Measurements from ENCODE around the gene CYTH2.
A peak's percentile ranks its signal among the peaks of the same experiment; 100 is the strongest.

The CYTH2 gene

DNA sequence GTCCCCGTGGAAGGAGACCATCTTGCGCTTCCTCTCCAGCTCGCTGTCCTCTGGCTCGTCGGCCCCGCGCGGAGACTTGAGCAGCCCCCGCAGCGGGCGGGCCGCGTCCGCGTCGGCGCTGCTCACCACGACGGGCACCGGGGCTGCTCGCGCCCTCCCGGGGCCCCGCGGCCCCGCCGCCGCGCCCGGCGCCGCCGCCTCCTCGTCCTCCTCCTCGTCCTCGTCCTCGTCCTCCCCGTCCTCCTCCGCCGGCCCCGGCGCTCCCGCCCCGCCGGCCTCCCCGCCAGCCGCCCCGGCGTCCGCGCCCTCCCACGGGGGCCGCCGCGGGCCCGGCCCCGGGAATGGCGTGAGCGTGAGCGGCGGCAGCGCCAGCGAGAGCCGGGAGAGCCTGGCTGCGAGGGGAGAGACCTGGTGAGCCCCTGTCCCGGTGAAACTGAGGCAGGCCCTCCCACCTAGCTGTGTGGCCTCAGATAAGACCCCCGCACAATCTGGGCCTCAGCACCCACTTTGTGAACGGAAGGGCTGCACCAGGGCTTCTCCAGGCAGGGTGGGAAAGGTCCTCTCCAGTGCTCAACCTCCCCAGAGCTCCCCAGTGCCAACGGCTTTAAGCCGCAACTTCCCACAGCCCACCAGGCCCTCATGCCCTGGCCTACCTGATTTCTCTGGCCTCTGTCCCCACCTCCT lies 24.7 kb downstream of the CYTH2 start:
- DNase-seq (ENCODE audit: low read depth in 2 of 2) = no peak

DNA sequence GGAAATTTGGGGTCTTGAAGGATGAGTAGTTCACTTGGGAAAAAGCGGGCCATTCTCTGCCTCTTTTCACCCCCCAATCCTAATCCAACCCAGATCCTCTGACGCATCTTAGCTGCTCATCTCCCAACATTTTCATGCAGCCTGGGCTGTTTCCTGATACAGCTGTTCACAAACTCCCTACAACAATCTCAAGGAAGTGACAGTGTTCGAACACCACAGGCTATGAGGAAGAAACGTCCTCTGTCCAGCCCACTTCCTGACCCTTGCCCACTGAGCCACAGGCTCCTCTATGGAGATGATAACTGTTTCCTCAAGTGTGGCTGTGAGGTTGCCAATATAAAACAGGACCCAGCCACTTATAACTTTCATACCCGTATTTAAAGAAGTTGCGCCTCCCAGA lies 26.2 kb downstream of the CYTH2 start:
- no peak for DNase-seq (ENCODE audit: low read depth in 2 of 2)

DNA sequence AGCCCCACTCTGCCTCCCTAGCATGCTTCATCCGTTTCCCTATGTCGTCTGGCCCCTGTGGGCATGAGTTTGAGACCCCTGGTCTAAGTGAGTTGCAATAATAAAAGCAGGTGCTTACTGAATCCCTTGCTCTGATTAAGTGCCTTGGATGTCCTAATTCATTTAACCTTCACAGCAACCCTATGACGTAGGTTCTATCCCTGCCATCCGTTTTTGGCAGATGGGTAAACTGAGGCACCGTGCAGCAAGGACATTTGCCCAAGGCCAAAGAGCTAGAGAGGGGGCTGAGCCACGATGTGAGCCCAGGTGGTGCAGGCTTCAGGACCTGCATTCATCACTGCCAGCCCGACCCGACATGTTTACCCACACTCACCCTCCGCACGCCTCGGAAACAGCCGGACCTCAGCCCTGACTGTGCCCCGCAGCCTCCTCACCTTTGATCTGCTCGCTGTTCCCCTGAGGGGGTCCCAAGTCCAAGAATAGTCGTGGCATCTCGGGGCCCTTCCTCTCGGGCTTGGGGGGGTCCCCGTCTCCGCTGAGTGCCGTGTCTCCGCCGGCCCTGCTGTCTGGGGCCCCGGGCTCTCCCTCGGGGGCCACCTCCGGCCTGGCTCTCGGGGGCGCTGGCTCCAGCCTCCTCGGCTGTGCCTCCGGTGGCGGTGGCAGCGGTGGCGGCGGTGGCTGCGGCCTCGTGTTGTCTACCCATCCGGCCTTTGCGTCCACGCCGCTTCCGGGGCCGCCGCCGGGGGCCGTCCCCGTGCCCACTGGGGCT lies 28.0 kb downstream of the CYTH2 start:
- no peak for DNase-seq (ENCODE audit: low read depth in 2 of 2)

DNA sequence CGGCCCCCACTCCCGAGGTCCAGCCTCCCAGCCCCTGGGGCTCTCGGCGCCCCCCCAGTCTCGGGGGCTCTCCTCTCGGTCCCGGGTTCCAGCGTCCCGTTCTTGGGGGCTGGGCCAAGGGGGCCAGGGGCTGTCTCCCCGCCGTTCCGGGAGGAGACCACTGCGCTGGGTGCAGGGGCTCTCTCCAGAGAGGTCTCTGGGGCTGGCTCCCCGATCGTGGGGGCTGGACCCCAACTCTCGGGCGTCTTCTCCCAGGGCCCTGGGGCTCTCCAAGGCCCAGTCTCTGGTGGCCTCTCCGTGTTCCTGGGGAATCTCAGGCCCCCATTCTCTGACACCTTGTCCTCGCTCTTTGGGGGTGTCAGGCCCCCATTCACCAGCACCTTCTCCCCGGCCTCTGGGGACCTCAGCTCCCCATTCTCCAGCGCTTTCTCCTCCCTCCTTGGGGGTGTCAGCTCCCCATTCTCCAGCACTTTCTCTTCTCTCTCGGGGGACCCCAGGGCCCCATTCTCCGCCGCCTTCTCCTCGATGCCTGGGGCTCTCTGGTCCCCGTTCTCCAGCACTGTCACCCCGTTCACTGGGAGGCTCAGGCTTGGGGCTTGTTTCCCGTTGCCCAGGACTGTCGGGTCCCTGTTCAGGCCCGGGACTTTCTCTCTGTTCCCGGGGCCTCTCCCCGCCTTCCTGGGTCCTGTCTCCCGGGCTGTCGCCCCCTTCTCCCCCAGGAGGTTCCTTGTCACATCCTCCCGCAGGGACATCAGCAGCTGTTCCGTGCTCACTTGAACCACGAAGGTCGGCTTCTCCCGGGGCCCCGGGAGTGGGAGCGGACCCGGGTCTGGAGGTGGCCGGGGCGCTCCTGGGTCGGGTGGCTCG lies 28.8 kb downstream of the CYTH2 start:
- no peak for DNase-seq (ENCODE audit: low read depth in 2 of 2)

DNA sequence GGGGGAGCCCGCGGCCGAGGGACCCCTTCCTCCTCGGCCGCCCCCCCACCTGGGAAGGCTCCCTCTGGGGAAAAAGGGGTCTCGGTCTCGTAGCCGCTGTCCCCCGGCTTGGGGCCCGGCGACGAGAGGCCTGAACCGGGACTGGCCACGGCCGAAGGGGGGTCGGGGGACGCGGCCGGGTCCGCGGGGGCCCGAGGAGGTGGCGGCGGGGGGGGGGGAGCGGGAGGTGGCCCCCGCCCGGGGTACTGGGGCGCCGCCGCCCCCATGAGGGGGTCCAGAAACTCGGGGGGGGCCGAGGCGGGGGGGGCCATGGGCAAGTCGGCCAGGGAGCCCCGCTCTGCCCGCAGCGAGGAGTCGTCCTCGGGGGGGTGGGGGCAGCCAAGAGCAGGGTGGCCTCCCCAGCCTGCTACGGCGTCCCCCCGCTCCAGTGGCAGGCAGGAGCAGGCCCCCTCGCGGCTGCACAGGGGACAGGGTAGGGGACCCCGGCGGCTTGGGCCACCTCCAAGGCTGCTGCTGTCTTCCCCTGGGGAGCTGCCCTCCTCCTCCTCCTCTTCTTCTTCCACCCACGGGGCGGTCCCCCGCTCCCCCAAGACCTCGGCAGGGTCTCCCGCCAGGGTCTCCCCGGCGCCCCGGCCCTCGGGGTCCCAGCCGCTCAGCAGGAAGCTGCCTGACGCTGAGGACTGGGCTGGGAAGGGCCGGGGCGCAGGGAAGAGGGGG lies 29.6 kb downstream of the CYTH2 start:
- no peak for DNase-seq (ENCODE audit: low read depth in 2 of 2)

DNA sequence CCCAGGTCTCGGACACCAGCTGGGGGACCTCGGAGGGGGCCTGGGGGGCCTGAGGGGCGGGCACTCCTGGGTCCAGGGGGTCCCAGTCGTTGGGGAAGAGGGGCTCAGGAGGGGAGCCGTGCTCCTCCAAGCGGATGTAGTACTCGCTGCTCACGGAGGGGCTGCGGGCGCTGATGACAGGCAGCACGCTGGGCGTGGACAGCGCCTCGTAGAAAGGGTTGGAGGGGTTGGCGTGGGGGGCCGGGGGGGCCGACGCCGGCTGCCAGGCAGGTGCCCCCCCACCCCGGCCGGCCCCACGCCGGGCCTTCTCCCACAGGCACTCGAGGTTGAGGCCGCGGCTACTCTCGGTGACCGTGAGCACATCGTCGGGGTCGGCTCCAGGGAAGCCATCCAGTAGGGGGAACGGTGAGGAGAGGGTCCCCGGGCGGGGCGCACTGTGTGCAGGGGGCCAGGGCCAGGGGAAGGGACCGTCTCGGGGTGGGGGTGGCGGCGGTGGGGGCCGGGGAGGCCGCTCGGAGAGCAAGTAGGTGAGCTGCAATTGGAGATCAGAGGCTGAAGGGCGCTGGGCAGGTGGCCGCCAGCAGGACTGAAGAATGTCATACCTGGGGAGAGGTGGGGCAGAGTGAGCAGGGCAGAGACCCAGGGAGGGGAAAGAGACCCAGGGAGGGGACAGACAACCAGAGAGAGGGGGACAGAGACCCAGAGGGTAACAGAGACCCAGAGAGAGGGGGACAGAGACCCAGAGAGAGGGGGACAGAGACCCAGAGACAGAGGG lies 30.3 kb downstream of the CYTH2 start:
- DNase-seq (ENCODE audit: low read depth in 2 of 2) = no peak

DNA sequence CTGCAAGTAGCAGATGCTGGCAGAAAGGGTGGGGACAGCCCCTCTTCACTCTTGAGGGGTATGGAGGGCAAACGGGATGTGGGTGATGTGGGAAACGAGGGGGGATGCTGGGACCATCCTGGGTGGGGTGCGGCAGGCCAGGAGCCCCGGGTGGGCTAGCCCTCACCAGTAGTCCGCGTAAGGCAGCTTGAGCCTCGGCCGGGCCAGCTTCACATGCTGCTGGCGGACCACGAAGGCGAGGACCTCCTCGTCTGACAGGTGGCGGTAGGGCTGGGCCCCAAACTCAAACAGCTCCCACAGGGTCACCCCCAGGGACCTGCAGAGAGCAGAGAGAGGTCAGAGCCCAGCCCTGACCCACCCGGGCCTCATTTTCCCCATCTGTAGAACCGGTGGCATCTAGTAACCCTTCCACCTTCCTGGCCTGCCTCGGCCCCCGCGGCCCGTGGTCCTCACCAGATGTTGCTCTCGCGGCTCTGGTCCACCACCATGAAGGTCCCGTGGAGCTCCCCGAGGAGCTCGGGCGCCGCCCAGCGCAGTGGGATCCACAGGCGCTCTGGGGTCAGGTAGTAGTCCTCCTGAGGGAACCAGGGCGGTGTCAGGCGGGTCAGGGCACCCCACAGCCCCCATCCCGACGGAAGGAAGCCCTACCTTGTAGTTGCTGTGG lies 31.8 kb downstream of the CYTH2 start:
- DNase-seq (ENCODE audit: low read depth in 2 of 2) = no peak

DNA sequence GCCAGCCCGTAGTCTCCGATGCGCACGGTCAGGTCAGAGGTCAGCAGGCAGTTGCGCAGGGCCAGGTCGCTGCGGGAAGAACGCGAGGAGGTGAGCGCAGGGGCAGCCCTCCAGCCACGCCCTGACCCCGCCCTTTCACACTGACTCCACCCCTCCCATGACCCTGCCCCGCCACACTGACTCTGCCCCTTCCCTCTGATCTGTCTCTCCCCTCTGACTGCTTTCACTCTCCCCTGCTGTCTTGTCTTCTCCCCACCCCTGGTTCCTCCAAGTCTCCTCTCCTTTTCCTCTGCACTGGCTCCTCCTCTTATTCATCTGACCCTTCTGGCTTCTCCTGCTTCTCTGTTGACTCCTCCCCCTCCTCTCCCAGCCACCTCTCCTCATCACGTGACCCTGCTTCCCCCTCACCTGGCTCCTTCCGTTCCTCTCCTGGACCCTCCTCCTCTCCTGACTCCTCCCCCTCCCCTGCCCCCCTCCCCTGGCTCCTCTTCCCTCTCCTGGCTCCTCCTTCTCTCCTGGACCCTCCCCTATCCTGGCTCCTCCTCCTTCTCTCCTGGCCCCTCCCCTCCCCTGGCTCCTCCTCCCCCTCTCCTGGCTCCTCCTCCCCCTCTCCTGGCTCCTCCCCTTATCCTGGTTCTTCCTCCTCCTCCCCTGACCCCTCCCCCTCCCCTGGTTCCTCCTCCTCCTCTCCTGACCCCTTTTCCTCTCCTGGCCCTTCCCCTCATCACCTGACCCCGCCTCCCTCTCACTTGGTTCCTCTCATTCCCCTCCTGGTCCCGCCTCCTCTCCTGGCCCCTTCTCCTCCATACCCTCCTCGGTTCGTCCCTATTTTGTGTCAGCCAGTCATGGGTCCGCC lies 32.6 kb downstream of the CYTH2 start:
- DNase-seq (ENCODE audit: low read depth in 2 of 2) = peak in 1 of 2 donors; percentile 36

DNA sequence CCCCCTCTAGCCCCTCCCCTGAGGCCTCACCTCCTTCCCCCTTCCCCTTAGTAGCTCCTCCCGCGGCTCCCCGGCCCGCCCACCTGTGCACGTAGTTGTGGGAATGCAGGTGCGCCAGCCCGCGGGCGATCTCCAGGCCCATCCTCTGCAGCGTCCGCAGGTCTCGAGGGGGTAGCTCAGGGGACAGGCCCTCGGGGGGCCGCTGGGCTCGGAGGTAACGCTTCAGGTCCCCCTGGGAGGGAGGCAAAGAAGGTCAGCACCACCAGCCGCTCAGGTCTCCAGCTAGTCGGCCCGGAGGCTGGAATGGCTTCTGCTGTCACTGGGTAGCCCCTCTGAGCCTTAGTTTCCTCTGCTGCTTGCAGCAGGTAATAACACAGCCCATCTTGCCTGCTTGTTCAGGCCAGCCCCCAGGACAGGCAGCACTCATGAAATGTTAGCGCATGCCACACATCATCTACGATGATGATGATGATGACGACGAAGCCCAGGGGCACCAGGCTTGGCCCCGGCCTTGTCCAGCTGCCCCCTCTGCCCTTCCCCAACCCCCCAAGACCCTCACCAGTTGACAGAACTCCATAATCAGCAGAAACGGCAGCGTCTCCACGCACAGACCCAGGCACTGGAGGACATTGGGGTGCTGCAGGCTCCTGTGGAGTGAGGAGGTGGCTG lies 33.3 kb downstream of the CYTH2 start:
- DNase-seq (ENCODE audit: low read depth in 2 of 2) = no peak

DNA sequence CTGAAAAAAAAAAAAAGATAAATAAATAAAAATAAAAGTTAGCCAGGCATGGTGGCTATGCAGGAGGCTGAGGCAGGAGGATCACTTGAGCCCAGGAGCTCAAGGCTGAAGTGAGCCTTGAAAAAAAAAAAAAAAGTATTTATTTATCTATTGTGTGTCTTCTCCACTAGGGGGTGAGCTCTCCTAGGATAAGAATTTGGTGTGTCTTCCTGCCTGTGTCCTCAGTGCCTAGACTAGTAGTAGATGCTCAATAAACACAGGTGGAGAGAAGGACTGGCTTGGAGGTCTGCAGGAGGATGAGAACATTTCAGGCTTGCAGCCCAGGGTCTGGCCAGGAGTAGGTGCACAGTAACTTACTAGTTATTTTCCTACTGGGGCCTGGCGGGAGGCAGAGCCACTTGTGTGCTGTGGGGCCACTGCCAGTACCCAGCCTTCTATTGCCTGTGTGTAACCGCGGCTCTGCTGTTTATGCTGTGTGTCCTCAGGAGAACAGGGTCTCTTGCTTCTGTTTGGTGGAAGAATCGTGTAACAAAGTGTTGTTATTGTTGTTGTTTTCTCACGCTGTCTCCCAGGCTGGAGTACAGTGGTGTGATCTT lies 37.1 kb downstream of the CYTH2 start:
- DNase-seq (ENCODE audit: low read depth in 2 of 2) = no peak

DNA sequence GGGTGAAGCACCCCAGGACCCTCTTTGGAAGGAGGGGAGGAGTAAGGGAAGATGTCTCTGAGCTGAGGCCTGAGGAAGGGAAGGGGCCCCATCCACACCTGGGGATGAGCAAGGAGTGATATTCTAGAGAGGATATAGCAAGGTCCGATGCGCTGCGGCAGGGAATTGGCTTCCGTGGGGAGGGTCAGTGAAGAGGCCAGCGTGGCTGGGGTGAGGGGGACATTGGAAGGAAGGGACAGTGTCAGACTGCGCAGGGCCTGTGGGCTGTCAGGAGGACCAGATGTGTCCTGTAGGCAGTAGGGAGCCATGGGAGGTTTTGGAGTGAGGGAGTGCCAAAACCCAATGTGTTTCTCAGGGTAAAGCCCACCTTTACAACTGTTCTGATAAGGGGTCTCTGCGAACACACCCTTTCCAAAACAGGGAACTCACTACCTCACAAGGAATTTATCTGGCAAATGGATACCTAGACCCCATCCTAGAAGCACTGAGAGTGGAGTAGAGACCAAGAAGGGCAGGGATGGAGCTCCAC lies 38.8 kb downstream of the CYTH2 start:
- DNase-seq (ENCODE audit: low read depth in 2 of 2) = no peak

DNA sequence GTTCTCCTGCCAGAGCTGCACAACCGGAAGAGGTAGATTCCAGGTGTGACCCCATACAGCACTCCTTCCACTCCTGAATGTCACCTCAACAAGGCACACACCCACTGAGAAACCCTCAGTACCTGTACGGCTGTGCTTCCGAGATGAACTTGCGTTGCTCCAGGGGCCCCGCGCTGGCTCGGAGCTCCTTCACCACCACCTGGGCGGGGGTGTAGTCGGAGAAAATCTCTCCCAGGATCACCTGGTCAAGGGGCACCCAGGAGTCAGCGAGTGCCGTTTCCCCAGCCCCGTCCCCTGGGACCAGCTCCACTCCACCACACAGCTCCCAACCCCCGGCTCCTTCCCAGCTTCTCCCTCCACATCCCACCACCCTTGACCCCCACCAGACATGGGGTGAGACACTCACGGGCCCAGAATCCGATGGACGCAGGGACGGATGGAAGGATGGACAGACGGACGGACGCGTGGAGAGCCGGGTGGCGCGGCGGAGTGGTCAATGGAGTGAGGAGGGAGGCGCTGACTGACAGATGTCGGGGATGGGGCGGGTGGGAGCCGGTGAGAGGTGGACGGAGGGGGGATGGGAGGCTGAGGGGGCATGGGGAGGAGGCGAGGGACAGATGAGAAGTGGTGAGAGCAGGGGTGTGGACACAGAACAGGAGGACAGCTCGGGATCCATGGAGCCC lies 39.7 kb downstream of the CYTH2 start:
- DNase-seq (ENCODE audit: low read depth in 2 of 2) = no peak

DNA sequence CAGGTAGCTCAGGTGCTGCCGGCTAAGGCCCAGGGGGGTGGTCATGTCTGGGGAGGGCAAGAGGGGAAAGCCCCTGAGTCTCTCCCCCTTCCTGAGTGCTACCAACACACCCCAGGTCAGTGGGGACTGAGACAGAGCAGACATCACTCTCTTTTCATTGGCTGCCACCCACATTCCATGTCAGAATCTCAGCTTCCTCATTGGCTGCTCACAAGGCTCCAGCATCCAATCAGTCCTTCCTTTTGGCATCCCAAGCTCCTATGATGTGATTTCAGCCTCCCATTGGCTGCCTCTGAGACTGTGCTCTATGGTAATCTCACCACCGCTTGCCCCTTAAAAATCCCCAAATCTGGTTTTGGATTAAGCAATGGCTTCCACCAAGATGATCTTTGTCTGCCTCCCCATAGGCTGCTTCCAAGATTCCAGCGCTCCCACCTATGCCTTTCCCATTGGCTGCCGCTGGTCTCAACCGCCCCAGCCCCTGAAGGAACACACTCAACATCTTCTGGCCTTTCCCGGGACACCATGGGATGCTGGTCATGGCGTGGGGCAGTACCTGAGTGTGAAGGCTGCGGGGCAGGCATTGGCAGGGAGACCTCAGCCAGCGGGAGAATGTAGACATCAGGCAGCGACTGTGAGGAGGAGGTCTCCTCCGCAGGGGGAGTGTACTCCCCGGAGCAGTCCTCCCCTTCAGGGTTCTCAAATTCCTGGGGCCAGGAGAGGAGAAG lies 40.5 kb downstream of the CYTH2 start:
- DNase-seq (ENCODE audit: low read depth in 2 of 2) = no peak

DNA sequence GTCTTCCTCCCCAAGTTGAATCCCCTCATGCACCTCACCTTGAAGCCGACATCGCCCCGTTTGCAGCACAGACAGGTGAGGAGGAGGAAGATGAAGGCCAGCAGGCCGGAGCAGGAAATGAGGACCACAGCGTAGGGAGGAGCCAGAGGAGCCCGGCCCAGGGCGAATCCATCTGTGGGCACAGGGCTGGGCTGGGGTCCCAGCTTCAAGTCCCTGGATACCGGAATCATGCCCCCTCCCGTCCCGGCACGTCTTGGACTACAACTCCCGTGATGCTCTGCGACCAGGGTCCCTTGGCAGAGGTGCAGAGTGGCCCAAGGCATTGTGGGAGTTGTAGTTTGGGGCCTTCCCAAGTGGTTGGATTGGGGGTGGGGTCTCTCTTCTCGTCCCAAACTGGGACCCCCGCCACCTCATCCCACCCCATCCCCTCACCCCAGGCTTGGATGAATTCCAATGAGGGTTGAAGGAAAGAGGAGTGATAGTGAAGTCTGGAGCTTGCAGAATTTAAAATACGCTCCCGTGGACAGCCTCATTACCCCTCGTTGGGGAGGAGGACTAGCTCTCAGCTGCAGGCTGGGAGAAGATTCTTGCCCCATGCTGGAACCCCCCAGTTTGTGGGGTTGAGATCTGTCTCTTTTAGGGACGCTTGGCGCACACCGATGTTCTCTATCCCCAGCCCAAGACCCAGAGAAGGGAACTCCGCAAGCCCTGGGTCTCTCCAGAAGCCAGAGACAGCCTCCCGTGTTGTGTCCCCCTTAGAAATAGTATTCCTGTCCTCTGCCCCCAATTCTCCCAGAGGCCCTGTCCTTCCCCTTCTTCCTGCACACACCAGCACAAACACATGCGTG lies 41.5 kb downstream of the CYTH2 start:
- peak in 1 of 2 donors; percentile 63 for DNase-seq (ENCODE audit: low read depth in 2 of 2)

DNA sequence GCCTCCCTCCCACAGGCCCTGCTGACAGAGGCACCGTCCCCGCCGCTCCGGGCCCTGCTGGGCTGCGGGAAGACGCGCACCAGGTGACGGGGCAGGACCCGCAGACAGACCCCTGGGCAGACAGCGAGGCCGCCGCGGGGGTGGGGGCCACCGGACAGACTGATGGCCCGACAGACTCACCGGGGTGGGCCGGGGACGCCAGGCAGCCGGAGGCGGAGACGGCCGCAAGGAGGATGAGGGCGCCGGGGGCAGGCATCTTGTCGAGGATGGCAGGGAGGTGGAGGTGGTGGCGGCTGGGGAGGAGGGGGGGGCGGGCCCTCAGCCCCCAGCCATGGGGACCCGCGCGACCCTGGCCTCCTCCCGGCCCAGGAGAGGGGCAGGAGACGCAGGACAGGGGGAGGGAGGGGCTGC lies 42.2 kb downstream of the CYTH2 start:
- no peak for DNase-seq (ENCODE audit: low read depth in 2 of 2)
